ENCODE results near the gene MYEOV. TPM values are rescaled to one million over a fixed set of nuclear protein-coding genes. Genes with fewer than 3 reads are reported as not detected.

Gene MYEOV
- total and polyA plus RNA-seq, 11 donors = 0.08 to 0.88 (median 0.23) TPM; not detected in 7

- intact Hi-C loops (cut with DNase I) = no loop called here
- 93 to 99% (median 96%) methylated on average over 6 of the region's 6 CpGs for WGBS, 4 donors
- Histone ChIP-seq H3K4me3 (no peak overlapping the region), H3K4me1 (no peaks in the 10 kb centered on the region), H3K27me3 (no peaks in the 10 kb centered on the region), H3K9me3 (peaks cover 0 to 15% (median 0%) of the 10 kb centered on the region in 12 donors), H3K27ac (no peak overlapping the region), H3K36me3 (no peaks in the 10 kb centered on the region)
- TF ChIP-seq, protein P1, sequence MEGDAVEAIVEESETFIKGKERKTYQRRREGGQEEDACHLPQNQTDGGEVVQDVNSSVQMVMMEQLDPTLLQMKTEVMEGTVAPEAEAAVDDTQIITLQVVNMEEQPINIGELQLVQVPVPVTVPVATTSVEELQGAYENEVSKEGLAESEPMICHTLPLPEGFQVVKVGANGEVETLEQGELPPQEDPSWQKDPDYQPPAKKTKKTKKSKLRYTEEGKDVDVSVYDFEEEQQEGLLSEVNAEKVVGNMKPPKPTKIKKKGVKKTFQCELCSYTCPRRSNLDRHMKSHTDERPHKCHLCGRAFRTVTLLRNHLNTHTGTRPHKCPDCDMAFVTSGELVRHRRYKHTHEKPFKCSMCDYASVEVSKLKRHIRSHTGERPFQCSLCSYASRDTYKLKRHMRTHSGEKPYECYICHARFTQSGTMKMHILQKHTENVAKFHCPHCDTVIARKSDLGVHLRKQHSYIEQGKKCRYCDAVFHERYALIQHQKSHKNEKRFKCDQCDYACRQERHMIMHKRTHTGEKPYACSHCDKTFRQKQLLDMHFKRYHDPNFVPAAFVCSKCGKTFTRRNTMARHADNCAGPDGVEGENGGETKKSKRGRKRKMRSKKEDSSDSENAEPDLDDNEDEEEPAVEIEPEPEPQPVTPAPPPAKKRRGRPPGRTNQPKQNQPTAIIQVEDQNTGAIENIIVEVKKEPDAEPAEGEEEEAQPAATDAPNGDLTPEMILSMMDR (IDR thresholded peaks at IDR 0.05) = no peak
- TF ChIP-seq POLR2A (IDR thresholded peaks at IDR 0.05) = no peak
- DNase-seq (no peak), ATAC-seq (no peak)
These were observed 33.8 kb downstream of the MYEOV start for GRCh38 chr11:69327741-69328191.

DNA sequence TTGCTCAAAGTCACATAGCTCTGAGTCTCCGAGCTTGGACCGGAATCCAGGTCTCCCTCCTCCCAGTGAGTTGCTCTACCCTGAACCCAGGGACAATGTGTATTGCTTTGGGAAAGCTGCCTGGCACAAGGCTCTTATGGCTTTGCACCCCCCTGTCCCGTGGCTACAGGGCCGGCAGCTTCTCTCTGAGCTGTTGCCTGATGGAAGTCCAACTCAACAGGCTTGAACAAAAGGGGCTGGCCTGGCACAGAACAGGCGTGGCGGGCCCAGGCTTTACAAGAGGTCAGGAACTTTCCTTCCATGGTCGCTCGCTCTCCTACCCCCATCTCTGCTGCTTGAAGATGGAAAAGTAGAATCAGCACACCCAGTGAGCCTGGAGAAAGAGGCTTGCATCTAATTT, 34.3 kb downstream of the MYEOV start:
- TF ChIP-seq, protein P1 (IDR thresholded peaks at IDR 0.05) = no peak
- TF ChIP-seq POLR2A (IDR thresholded peaks at IDR 0.05) = no peak
- Histone ChIP-seq H3K4me3 (no peak overlapping the region), H3K27me3 (no peaks in the 10 kb centered on the region), H3K27ac (no peak overlapping the region), H3K36me3 (no peaks in the 10 kb centered on the region), H3K4me1 (no peaks in the 10 kb centered on the region), H3K9me3 (peaks cover 0 to 15% (median 0%) of the 10 kb centered on the region in 12 donors)
- intact Hi-C loops (cut with DNase I) = no loop called here
- no peak for ATAC-seq
- DNase-seq = no peak
- 94 to 100% (median 96%) methylated on average over 8 of the region's 8 CpGs for whole genome bisulfite sequencing, 4 donors

DNA sequence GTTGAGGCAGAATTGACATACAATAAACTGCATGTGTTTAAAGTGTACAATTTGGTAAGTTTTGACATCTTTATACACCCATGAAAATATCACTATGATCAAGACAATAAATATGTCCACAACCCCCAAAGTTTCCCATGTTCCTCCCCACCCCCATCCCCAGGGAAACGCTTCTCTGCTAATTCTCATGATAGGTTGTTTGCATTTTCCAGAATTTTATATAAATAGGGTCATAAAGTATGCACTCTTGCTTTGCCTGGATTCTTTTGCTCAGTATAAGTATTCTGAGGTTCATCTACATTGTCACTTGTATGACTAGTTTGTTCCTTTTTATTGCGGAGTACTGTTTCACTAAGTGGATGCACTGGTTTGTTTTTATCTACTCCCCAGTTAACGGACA, 35.6 kb downstream of the MYEOV start:
- H3K9me3 ChIP-seq = peaks cover 0 to 15% (median 0%) of the 10 kb centered on the region in 12 donors
- TF ChIP-seq, protein P1 (IDR thresholded peaks at IDR 0.05) = no peak
- no peak for TF ChIP-seq POLR2A (IDR thresholded peaks at IDR 0.05)
- H3K36me3 ChIP-seq = no peaks in the 10 kb centered on the region
- DNase-seq = no peak
- H3K4me1 ChIP-seq = no peaks in the 10 kb centered on the region
- H3K4me3 ChIP-seq = no peak overlapping the region
- ATAC-seq = no peak
- intact Hi-C loops (cut with DNase I) = no loop called here
- H3K27ac ChIP-seq = no peak overlapping the region
- WGBS, 4 donors = 94 to 96% (median 94%) methylated on average over 3 of the region's 3 CpGs
- H3K27me3 ChIP-seq = no peaks in the 10 kb centered on the region

- intact Hi-C loops (cut with DNase I) = no loop called here
- H3K36me3 ChIP-seq = no peaks in the 10 kb centered on the region
- TF ChIP-seq POLR2A (IDR thresholded peaks at IDR 0.05) = no peak
- TF ChIP-seq, protein P1 (IDR thresholded peaks at IDR 0.05) = no peak
- DNase-seq (no peak), ATAC-seq (no peak)
- H3K4me1 ChIP-seq = no peaks in the 10 kb centered on the region
- no peaks in the 10 kb centered on the region for H3K27me3 ChIP-seq
- 80 to 86% (median 84%) methylated on average over 4 of the region's 4 CpGs for WGBS, 4 donors
- no peak overlapping the region for H3K4me3 ChIP-seq
- no peak overlapping the region for H3K27ac ChIP-seq
- peaks cover 0 to 15% (median 0%) of the 10 kb centered on the region in 12 donors for H3K9me3 ChIP-seq
These were observed 36.4 kb downstream of the MYEOV start for GRCh38 chr11:69330330-69330729.

Measured in heart left ventricle (tissue), 16 donors.